HG03378 (cell line): ENCODE measurements around the gene AMER2.
"Not testable (repeated sequence)": the region's sequence is repeated elsewhere in the genome, so short reads cannot be mapped to it uniquely, and the experiment has no call there.

Experiments
- ATAC-seq: cut with Tn5 transposase; IDR thresholded peaks from one replicate; pipeline ENCODE4 v1.9.1; 2021; ENCODE audit warnings: mild to moderate bottlenecking, moderate library complexity; ENCODE audit not compliant: unreplicated experiment

The AMER2 gene

DNA sequence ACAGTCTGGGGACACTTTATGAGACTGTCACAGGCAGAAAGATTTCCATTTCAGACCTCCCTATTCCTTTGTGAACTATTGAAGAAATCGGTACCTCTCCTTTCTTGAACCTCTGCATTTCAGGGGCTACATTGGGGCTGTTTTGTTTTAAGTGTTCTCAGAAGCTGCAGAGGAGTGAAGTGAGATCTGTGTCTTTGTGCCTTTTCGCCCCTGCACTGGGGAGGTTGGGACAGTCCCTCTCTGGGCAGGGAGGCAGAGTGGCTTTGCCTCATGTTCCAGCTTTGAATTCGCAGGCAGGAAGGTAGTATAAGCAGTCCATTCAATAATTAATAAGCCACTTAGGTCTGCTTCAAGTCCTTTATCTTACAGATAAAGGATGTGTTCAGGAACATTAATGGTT lies 9.5 kb upstream of the AMER2 start:
- ATAC-seq = peak; percentile 24

DNA sequence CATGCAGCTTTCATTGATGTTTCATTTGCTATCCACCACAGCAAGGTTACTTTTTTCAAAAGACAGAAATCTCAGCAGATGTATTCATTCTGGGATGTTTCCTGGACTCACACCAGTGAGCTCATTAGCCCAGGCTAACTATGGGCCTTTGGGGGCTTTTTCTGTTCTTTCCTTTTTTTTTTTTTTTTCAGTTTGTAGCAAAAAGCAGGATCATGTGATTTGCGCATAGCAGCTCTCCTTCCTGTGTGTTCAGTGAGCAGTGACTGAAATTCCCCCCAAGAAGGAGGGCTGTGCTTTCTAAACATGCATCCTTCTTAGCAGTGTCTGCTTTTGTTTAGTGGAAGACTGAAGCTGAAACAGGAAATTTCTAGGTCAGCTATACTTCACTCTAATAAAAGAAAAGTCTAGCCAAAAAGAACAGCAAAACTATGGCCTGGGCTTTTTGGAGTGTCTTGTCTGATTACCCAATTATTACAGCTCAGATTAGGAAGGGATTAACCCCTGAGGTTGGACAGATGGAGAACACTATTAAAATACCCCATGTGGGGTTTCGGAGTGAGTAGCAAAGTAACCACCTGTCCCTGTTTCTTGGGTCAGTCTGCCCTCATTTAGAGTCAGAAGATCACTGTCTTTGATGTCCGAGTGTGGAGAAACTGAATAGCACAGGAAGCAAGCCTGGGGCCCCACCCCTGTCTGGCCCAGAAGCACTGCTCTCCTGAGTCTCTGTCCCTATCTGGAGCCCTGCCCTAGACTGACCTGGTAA lies 8.9 kb upstream of the AMER2 start:
- peak; percentile 69 for ATAC-seq

- no peak for ATAC-seq
Observed at GRCh38 chr13:25179832-25180774, 8.0 kb upstream of the AMER2 start.

DNA sequence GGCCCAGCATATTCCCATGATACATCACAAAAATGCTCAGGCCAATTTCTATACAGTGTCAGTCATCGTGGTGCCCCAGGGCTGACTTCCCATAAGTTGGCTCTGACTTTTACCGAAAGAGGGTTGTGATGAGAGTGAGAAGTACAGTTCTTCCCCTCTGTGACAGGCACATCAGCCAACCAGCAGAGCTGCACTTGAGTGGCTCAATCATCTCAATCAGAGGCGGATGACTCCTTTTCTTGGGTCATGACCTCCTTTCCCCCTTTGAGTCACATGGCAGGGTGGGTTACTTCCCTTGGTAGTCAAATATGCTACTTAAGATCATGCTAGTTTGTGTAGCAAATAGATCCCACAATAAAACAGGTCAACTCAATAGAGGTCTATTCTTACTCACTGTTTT lies 6.9 kb upstream of the AMER2 start:
- ATAC-seq = no peak

DNA sequence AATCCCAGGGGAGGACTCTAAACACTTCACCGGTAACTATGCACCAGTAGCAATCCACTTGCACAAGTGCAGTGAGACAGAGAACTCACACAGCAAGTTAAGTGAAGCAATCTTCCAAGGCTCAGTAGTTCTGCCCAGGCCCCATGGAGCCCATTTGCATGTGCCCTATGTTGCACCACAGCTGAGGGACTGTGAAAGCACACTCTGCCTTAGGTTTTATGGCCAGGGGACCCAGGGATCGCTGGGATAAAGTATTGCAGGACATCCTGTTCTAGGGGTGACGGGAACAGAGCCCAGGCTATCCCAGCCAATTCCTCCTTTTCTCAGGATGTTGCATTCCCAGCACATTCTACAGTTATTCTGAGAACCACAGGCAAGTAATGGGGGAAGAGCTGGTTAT lies 6.0 kb upstream of the AMER2 start:
- ATAC-seq = no peak

DNA sequence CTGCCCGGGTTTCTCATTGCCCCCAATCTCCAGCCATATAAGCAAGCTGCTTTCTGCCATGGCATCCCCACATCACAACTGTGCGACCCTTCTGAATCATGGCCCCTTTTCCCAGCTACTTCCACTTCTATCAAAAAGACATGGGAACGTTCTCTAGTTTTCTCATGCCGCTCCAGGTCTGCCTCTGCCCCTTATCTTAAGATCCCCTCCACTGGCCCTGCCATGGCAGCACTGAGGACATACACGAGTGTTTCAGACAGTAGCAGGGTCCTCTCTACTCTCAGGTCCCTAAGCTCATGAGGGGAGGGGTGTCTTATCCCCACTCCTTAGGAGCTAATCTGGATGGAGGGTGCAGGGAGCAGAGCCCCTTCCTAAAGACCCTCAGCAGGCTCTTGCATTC lies 5.5 kb upstream of the AMER2 start:
- no peak for ATAC-seq

DNA sequence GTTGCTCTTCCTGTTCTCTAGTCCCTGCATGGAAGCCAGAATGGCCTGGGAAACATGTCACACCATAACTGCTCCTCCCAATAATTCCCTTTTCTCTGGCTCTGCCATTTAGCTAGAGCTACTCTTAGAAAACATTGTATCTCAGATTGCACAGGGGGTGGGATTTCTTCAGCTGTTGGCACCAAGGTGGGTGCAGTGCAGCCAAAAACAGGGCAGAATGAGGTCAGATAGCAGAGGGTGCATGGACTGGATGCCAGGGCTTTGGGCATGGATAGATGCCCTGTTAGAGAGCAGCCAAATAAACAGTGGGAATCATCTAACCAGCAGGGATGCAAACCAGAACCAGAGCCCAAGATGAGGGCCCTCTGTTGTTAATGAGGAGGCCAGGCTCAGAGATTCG lies 4.9 kb upstream of the AMER2 start:
- no peak for ATAC-seq

DNA sequence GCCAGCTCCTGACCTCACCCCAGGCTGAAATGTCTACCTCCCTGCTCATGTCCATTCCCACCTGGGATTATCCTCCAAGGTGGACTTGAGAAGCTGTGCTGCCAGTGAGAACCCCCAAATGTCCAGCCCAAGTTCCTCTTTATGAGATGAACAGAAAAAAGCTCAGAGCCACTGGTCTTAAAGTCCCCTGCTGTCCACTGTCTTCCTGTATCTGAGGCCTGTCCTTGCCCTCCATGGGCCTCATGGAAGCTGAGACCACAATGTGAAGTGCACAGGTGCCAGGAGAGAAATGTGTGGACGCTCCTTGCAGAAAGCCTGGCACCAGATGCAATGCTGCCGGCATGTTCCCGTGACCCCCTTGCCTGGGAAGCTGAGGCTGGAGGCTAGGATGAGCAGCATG lies 3.3 kb upstream of the AMER2 start:
- no peak for ATAC-seq

- no peak for ATAC-seq
Observed at GRCh38 chr13:25175026-25175425, 2.9 kb upstream of the AMER2 start.

DNA sequence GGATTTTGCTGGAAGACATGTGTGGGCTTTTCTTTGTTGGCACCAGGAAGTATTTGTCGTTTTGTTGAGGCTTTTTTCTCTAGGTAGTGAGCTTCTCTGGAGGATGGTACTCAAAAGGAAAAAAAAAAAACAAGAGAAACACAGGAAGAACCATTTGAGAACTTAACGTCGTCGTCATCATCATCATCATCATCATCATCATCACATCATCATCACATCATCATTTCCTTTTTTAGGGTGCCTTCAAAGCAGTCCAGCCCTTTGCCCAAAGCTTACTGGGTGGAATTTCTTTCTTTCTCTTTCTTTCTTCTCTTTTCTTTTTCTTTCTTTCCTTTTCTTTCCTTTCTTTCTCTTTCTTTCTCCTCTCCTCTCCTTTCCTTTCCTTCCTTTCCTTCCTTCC lies 2.2 kb upstream of the AMER2 start:
- no peak for ATAC-seq

- ATAC-seq = no peak
Observed at GRCh38 chr13:25172303-25172630, 179 bp upstream of the AMER2 start.

DNA sequence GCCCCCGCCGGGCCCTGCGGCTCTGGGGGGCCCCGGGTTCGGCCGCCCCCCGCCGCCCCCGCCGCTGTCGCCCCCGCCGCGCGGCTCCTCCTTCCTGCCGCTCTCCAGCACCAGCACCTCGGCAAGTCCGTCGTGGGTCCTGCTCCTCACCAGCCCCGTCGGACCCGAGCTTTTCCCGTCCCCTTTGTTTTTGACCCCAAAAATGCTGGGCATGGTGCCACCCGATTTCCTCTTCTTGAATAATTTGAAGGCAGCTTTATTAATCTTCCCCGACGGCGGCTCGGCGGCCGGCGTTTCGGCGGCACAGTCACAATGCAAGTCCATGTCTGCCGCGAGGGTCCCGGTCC lies 945 bp downstream of the AMER2 start:
- ATAC-seq = no peak

DNA sequence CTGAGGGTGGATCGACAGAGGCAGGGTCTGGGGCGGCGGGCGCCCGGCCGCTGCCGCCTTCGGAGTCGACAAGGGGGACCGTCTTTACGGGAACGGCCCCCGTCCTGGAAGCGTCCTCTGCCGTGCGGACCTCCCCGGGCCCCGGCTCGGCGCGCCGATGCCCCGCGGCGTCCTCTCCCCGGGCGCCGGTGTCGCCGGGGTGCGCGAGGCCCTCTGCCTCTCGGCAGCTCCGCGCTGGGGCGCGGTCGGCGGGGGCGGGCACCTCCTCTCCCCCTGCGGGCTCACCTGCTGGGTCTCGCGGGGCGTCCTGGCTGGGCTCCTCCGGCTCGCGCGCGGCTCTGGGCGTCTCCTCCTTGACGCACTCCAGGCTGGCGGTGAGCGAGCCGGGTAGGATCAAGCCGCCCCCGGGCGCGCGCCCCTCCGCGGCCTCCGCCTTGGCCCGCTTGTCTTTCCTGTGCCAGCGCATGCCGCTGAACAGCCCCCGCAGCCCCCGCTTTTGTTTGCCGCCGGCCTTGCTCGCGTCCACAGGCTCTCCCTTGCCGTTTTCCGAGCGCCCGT lies 1.5 kb downstream of the AMER2 start:
- no peak for ATAC-seq

GRCh38 chr13:25169951-25170553 lies 2.0 kb downstream of the AMER2 start:
- no peak for ATAC-seq

DNA sequence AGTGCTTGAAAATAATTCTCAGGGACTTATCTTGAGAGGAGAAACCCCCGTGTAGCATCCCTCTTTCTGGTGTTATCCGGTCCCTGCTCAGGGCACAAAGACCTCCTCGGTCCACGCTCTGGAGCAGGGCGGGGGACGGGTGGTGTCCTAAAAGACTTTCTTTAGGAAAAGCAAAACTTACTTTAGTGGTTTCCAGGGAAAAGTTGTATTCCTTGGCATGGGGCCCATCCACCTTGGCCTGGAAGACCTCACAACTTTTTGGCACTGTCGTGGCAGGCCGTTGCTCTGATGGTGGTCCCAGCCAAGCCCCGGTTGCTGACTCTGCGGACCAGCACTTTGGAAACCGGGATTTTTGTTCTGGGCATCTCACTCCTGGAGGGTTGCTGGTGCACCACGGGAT lies 2.7 kb downstream of the AMER2 start:
- ATAC-seq = no peak

DNA sequence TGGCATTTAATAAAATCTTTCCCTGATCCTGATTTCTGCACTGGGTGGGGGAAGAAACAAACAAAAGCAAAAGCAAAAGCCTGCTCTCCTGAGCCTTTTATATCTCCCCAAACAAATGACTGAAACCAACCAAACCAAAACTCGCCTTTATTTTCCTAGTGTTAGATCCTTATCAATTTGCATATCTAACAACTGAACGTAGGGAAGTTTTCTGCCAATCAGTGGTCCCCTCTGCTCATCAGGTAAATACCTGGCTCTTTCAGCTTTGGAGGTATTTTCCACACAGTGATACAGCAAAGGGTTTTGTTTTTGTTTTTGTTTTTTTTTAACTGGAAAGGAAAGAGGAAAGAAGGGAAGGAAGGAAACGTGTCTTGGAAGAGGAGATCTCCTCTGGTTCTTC lies 3.3 kb downstream of the AMER2 start:
- no peak for ATAC-seq

- ATAC-seq = no peak
Observed at GRCh38 chr13:25167382-25168174, 4.5 kb downstream of the AMER2 start.

GRCh38 chr13:25166306-25166705 lies 5.8 kb downstream of the AMER2 start:
- no peak for ATAC-seq

- no peak for ATAC-seq
Observed at GRCh38 chr13:25165663-25166062, 6.4 kb downstream of the AMER2 start.

DNA sequence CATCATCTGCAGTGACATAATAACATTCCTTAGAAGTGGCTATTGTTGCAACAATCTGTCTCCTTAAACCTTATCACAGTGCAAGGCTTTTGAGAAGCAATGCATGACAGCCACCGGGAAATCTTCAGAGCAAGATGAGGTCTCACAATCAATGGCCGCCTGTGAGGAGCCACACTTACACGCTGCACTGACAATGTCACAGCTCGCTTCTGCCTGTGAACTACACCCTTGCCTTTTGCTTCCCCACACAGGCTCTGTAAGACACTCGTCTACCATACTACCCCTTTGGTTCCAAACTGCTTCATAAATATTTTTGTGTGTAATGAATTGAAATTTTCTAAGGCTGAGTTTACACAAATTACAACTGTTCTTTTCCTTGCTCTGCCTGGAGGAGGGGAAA lies 6.9 kb downstream of the AMER2 start:
- not testable (repeated sequence) for ATAC-seq

- ATAC-seq = no peak
Observed at GRCh38 chr13:25157681-25158080, 14.4 kb downstream of the AMER2 start.
